ENCODE data around the gene FAM241A. TPM values are rescaled to one million over a fixed set of nuclear protein-coding genes. Genes with fewer than 3 reads are reported as not detected.

Gene FAM241A
- total RNA-seq, 1 donor from 2014 or later = 5.6 TPM

- H3K9me3 Mint-ChIP-seq = no peaks in the 10 kb centered on the region
- intact Hi-C loops (cut with micrococcal nuclease) = no loop called here
- H3K4me3 Mint-ChIP-seq (ENCODE audit: low read depth) = no peak overlapping the region
Observed at GRCh38 chr4:112213091-112213490, 67.8 kb downstream of the FAM241A start.

GRCh38 chr4:112213856-112214255 is 68.6 kb downstream of the FAM241A start:
- intact Hi-C loops (cut with micrococcal nuclease) = loop anchor here (2.0 kb wide), 1 partner anchor 17 kb away; the partner anchor contains the start of gene AP1AR

More at GRCh38 chr4:112213091-112213490, 67.8 kb downstream of the FAM241A start:
- no peaks in the 10 kb centered on the region for H3K36me3 Mint-ChIP-seq (ENCODE audit: low read depth)
- no peak overlapping the region for H3K27ac Mint-ChIP-seq
- no peak for DNase-seq (ENCODE audit: low spot score)
- H3K27me3 Mint-ChIP-seq (ENCODE audit: low read depth) = peaks cover 2% of the 10 kb centered on the region
- peaks cover 10% of the 10 kb centered on the region for H3K4me1 Mint-ChIP-seq (ENCODE audit: low read depth)

GRCh38 chr4:112214390-112215264 is 69.4 kb downstream of the FAM241A start:
- peaks cover 11% of the 10 kb centered on the region for H3K4me1 Mint-ChIP-seq (ENCODE audit: low read depth)
- H3K36me3 Mint-ChIP-seq (ENCODE audit: low read depth) = no peaks in the 10 kb centered on the region
- H3K4me3 Mint-ChIP-seq (ENCODE audit: low read depth) = no peak overlapping the region
- intact Hi-C loops (cut with micrococcal nuclease) = loop anchor here (2.0 kb wide), 1 partner anchor 16 kb away; the partner anchor contains the start of gene AP1AR
- H3K27me3 Mint-ChIP-seq (ENCODE audit: low read depth) = peaks cover 2% of the 10 kb centered on the region
- no peak for DNase-seq (ENCODE audit: low spot score)
- H3K27ac Mint-ChIP-seq = no peak overlapping the region
- H3K9me3 Mint-ChIP-seq = no peaks in the 10 kb centered on the region

More at GRCh38 chr4:112213856-112214255, 68.6 kb downstream of the FAM241A start:
- no peak overlapping the region for H3K27ac Mint-ChIP-seq
- DNase-seq (ENCODE audit: low spot score) = no peak
- peaks cover 11% of the 10 kb centered on the region for H3K4me1 Mint-ChIP-seq (ENCODE audit: low read depth)
- peaks cover 2% of the 10 kb centered on the region for H3K27me3 Mint-ChIP-seq (ENCODE audit: low read depth)
- no peak overlapping the region for H3K4me3 Mint-ChIP-seq (ENCODE audit: low read depth)
- H3K9me3 Mint-ChIP-seq = no peaks in the 10 kb centered on the region
- H3K36me3 Mint-ChIP-seq (ENCODE audit: low read depth) = no peaks in the 10 kb centered on the region

GRCh38 chr4:112219826-112220366 is 74.6 kb downstream of the FAM241A start:
- Mint-ChIP-seq H3K4me1 (ENCODE audit: low read depth) (peaks cover 8% of the 10 kb centered on the region), H3K27me3 (ENCODE audit: low read depth) (no peaks in the 10 kb centered on the region), H3K27ac (no peak overlapping the region), H3K9me3 (peaks cover 6% of the 10 kb centered on the region), H3K4me3 (ENCODE audit: low read depth) (no peak overlapping the region), H3K36me3 (ENCODE audit: low read depth) (no peaks in the 10 kb centered on the region)
- intact Hi-C loops (cut with micrococcal nuclease) = no loop called here
- no peak for DNase-seq (ENCODE audit: low spot score)

- intact Hi-C loops (cut with micrococcal nuclease) = no loop called here
- H3K4me3 Mint-ChIP-seq (ENCODE audit: low read depth) = no peak overlapping the region
- H3K27ac Mint-ChIP-seq = no peak overlapping the region
- no peaks in the 10 kb centered on the region for H3K36me3 Mint-ChIP-seq (ENCODE audit: low read depth)
- no peak for DNase-seq (ENCODE audit: low spot score)
- peaks cover 6% of the 10 kb centered on the region for H3K9me3 Mint-ChIP-seq
- peaks cover 7% of the 10 kb centered on the region for H3K27me3 Mint-ChIP-seq (ENCODE audit: low read depth)
- peaks cover 14% of the 10 kb centered on the region for H3K4me1 Mint-ChIP-seq (ENCODE audit: low read depth)
Observed at GRCh38 chr4:112222219-112222955, 77.1 kb downstream of the FAM241A start.

GRCh38 chr4:112225157-112225556 is 79.9 kb downstream of the FAM241A start:
- no peaks in the 10 kb centered on the region for H3K36me3 Mint-ChIP-seq (ENCODE audit: low read depth)

GRCh38 chr4:112230879-112231778 is 85.9 kb downstream of the FAM241A start:
- peak; percentile 96 for DNase-seq (ENCODE audit: low spot score)
- Mint-ChIP-seq H3K4me3 (ENCODE audit: low read depth) (peak overlapping the region; percentile 90), H3K27me3 (ENCODE audit: low read depth) (peaks cover 9% of the 10 kb centered on the region), H3K36me3 (ENCODE audit: low read depth) (no peaks in the 10 kb centered on the region), H3K4me1 (ENCODE audit: low read depth) (peaks cover 31% of the 10 kb centered on the region), H3K9me3 (no peaks in the 10 kb centered on the region), H3K27ac (peak overlapping the region; percentile 94)
- intact Hi-C loops (cut with micrococcal nuclease) = loop anchor here (1.0 to 5.0 kb wide), 8 partner anchors 16 to 406 kb away; partner anchors contain the start of genes LARP7 and NEUROG2

More at GRCh38 chr4:112225157-112225556, 79.9 kb downstream of the FAM241A start:
- intact Hi-C loops (cut with micrococcal nuclease) = no loop called here
- Mint-ChIP-seq H3K27me3 (ENCODE audit: low read depth) (peaks cover 12% of the 10 kb centered on the region), H3K9me3 (peaks cover 6% of the 10 kb centered on the region), H3K4me3 (ENCODE audit: low read depth) (no peak overlapping the region), H3K27ac (no peak overlapping the region), H3K4me1 (ENCODE audit: low read depth) (peaks cover 15% of the 10 kb centered on the region)
- DNase-seq (ENCODE audit: low spot score) = no peak

- Mint-ChIP-seq H3K9me3 (no peaks in the 10 kb centered on the region), H3K4me1 (ENCODE audit: low read depth) (peaks cover 32% of the 10 kb centered on the region), H3K4me3 (ENCODE audit: low read depth) (peak within 1 kb of the TSS; percentile 90), H3K36me3 (ENCODE audit: low read depth) (peaks cover 3% of the 10 kb centered on the region), H3K27ac (peak within 1 kb of the TSS; percentile 94), H3K27me3 (ENCODE audit: low read depth) (peaks cover 6% of the 10 kb centered on the region)
- peak; percentile 77 for DNase-seq (ENCODE audit: low spot score)
- intact Hi-C loops (cut with micrococcal nuclease) = loop anchor here (1.0 to 5.0 kb wide), 8 partner anchors 17 to 405 kb away; partner anchors contain the start of genes LARP7 and NEUROG2
Observed at GRCh38 chr4:112231779-112232713, 86.8 kb downstream of the FAM241A start, which contains the start of gene AP1AR. Gene AP1AR, plus strand, starts transcription at chr4:112231787. Its CDS starts 305 bp downstream, at chr4:112232092.

GRCh38 chr4:112234952-112235609 is 89.8 kb downstream of the FAM241A start:
- no peak for DNase-seq (ENCODE audit: low spot score)
- no peaks in the 10 kb centered on the region for H3K27me3 Mint-ChIP-seq (ENCODE audit: low read depth)
- H3K4me3 Mint-ChIP-seq (ENCODE audit: low read depth) = no peak overlapping the region
- peaks cover 3% of the 10 kb centered on the region for H3K36me3 Mint-ChIP-seq (ENCODE audit: low read depth)
- H3K9me3 Mint-ChIP-seq = no peaks in the 10 kb centered on the region
- peaks cover 36% of the 10 kb centered on the region for H3K4me1 Mint-ChIP-seq (ENCODE audit: low read depth)
- intact Hi-C loops (cut with micrococcal nuclease) = loop anchor here (1.0 to 5.0 kb wide), 4 partner anchors 53 to 282 kb away; partner anchors contain the start of gene NEUROG2
- no peak overlapping the region for H3K27ac Mint-ChIP-seq

GRCh38 chr4:112236040-112236439 is 90.8 kb downstream of the FAM241A start:
- intact Hi-C loops (cut with micrococcal nuclease) = no loop called here
- Mint-ChIP-seq H3K27ac (no peak overlapping the region), H3K4me1 (ENCODE audit: low read depth) (peaks cover 29% of the 10 kb centered on the region), H3K27me3 (ENCODE audit: low read depth) (no peaks in the 10 kb centered on the region), H3K9me3 (no peaks in the 10 kb centered on the region), H3K36me3 (ENCODE audit: low read depth) (peaks cover 3% of the 10 kb centered on the region), H3K4me3 (ENCODE audit: low read depth) (no peak overlapping the region)
- no peak for DNase-seq (ENCODE audit: low spot score)
